HG03469 (cell line): ENCODE data around the gene UROC1.

Experiments used
- ATAC-seq: cut with Tn5 transposase; IDR thresholded peaks from one replicate; pipeline ENCODE4 v1.9.1; 2021; ENCODE audit warnings: mild to moderate bottlenecking, moderate library complexity, moderate number of reproducible peaks; ENCODE audit not compliant: unreplicated experiment

The UROC1 gene

GRCh38 chr3:126517986-126518778 is 609 bp upstream of the UROC1 start:
- no peak for ATAC-seq

GRCh38 chr3:126516936-126517290 is 660 bp downstream of the UROC1 start:
- ATAC-seq, result no peak

- ATAC-seq, result no peak
These were observed 1.2 kb downstream of the UROC1 start for GRCh38 chr3:126516152-126516935.

- no peak for ATAC-seq
These were observed 2.4 kb downstream of the UROC1 start for GRCh38 chr3:126515066-126515706.

GRCh38 chr3:126514161-126514560 is 3.4 kb downstream of the UROC1 start:
- ATAC-seq, result no peak

GRCh38 chr3:126512916-126513650 is 4.5 kb downstream of the UROC1 start:
- ATAC-seq, result no peak

GRCh38 chr3:126512026-126512425 is 5.5 kb downstream of the UROC1 start:
- ATAC-seq, result no peak

GRCh38 chr3:126511291-126511690 is 6.3 kb downstream of the UROC1 start:
- ATAC-seq, result no peak

- no peak for ATAC-seq
These were observed 7.2 kb downstream of the UROC1 start for GRCh38 chr3:126510308-126510910.

- no peak for ATAC-seq
These were observed 7.8 kb downstream of the UROC1 start for GRCh38 chr3:126509597-126510307.

GRCh38 chr3:126508564-126508964 is 9.0 kb downstream of the UROC1 start:
- ATAC-seq, result no peak

- ATAC-seq, result no peak
These were observed 9.7 kb downstream of the UROC1 start for GRCh38 chr3:126507886-126508285.

- ATAC-seq, result no peak
These were observed 13.9 kb downstream of the UROC1 start for GRCh38 chr3:126503701-126504100.

GRCh38 chr3:126502656-126503055 is 14.9 kb downstream of the UROC1 start:
- ATAC-seq, result no peak

GRCh38 chr3:126501736-126502135 is 15.8 kb downstream of the UROC1 start:
- no peak for ATAC-seq

- no peak for ATAC-seq
These were observed 16.5 kb downstream of the UROC1 start for GRCh38 chr3:126501054-126501453.

- ATAC-seq, result no peak
These were observed 17.6 kb downstream of the UROC1 start for GRCh38 chr3:126500016-126500415.

- no peak for ATAC-seq
These were observed 18.2 kb downstream of the UROC1 start for GRCh38 chr3:126499401-126499800.

- ATAC-seq, result no peak
These were observed 18.6 kb downstream of the UROC1 start for GRCh38 chr3:126498929-126499328.

- ATAC-seq, result no peak
These were observed 19.1 kb downstream of the UROC1 start for GRCh38 chr3:126498461-126498860.
